Kidney (tissue), 22 donors: Measurements from ENCODE around the gene FMNL3. TPM values are rescaled to one million over a fixed set of nuclear protein-coding genes. Genes with fewer than 3 reads are reported as not detected.

Experiments
- DNase-seq, 5 donors: peaks; one replicate each; pipeline ENCODE4 v3.0.0-alpha.2; 2013 to 2020
- FAIRE-seq: peaks from 2 replicates; lab custom pipeline; 2012; peaks lifted over from hg19 to GRCh38; lab: Jason Lieb, UNC
- H3K27ac ChIP-seq, 2 donors: one replicate each; pipeline ENCODE4 v1.7.0; 2013; ENCODE audit warnings: low read depth in 2 of 2, low read length in 2 of 2, inconsistent platforms in 1 of 2
- H3K27me3 ChIP-seq: one replicate; pipeline ENCODE4 v1.7.1; 2013; ENCODE audit warnings: low read length, inconsistent platforms; ENCODE audit not compliant: control insufficient read depth, insufficient read depth
- H3K36me3 ChIP-seq, 3 donors: one replicate each; pipeline versions ENCODE4 v1.7.0 to v1.7.1; 2013; ENCODE audit warnings: low read length in 3 of 3, control low read depth in 1 of 3, inconsistent platforms in 1 of 3; ENCODE audit not compliant: insufficient read depth in 3 of 3, control insufficient read depth in 2 of 3
- H3K4me1 ChIP-seq, 3 donors: one replicate each; pipeline versions ENCODE4 v1.7.0 to v1.7.1; 2013; ENCODE audit warnings: low read length in 3 of 3, inconsistent platforms in 1 of 3, low read depth in 1 of 3; ENCODE audit not compliant: control insufficient read depth in 2 of 3, insufficient read depth in 2 of 3
- H3K4me3 ChIP-seq, 3 donors: one replicate each; pipeline versions ENCODE4 v1.7.0 to v1.8.1; 2013; ENCODE audit warnings: low read length in 3 of 3, control low read depth in 1 of 3, inconsistent platforms in 1 of 3
- H3K9ac ChIP-seq, 3 donors: one replicate each; pipeline versions ENCODE4 v1.7.0 to v1.7.1; 2013; ENCODE audit warnings: low read length in 3 of 3, control low read depth in 1 of 3, inconsistent platforms in 1 of 3
- H3K9me3 ChIP-seq, 3 donors: one replicate each; pipeline versions ENCODE4 v1.7.0 to v1.7.1; 2013; ENCODE audit warnings: low read length in 3 of 3, control low read depth in 1 of 3, inconsistent platforms in 1 of 3; ENCODE audit not compliant: control insufficient read depth in 2 of 3, insufficient read depth in 1 of 3
- intact Hi-C: fragments of 100-400 bp; cut with DNase I; formaldehyde crosslinking; loops from one replicate; pipeline ENCODE4 v1.11.1; 2022
- long read RNA-seq, 10 donors: library from polyadenylated mRNA in 1 of 10; unstranded in 1 of 10; transcript quantifications; one replicate each; pipeline ENCODE4 v2.0.0 and lab custom pipeline, GENCODE V29; 2021 to 2026
- polyA plus RNA-seq: library from polyadenylated mRNA; stranded (reverse); fragments of 350-450 nt; fragmentation: Illumina TruSeq; extraction: RNeasy Lipid Tissue Mini Kit (QIAGEN cat#74804); gene quantifications from one replicate; pipeline ENCODE4 v1.2.3, GENCODE V29; 2014; ENCODE audit warnings: low read depth, low replicate concordance; ENCODE audit not compliant: insufficient read depth
- total RNA-seq: library from RNA; stranded (reverse); fragmentation: NEBNext Ultra II Directional; extraction: Animal tissue kit (Norgen Biotek cat#: 25700); gene quantifications from one replicate; pipeline ENCODE4 v1.2.1, GENCODE V29; 2021
- TF ChIP-seq, protein P1 (sequence below): IDR thresholded peaks from 3 replicates; pipeline ENCODE4 v1.5.1; 2012; ENCODE audit warnings: mild to moderate bottlenecking, moderate library complexity, borderline replicate concordance; ENCODE audit not compliant: insufficient read depth; ENCODE audit errors: extremely low read depth
- donor health status: control.
- donor health status: control.
- donor health status: control.
- donor health status: control.
- donor health status: control.
- donor health status: DM: yes; HTN: yes; CAD: no.
- donor health status: Normal renal cell carcinoma (clear cell type).

Gene FMNL3
- total RNA-seq = 25.6 TPM
- polyA plus RNA-seq = 6.3 TPM
- long read RNA-seq, donor 1, full-length matches to known transcripts = 1 of 1 reads
- long read RNA-seq, donor 1, partial matches to known transcripts = 0 of 1 reads
- long read RNA-seq, donor 1, other reads (novel, unspliced or antisense) = 0 of 1 reads
- long read RNA-seq, donor 2, partial matches to known transcripts = 7 of 7 reads
- long read RNA-seq, donor 2, other reads (novel, unspliced or antisense) = 0 of 7 reads
- long read RNA-seq, donor 3 = 0 reads
- long read RNA-seq, donor 4, partial matches to known transcripts = 14 of 14 reads
- long read RNA-seq, donor 4, other reads (novel, unspliced or antisense) = 0 of 14 reads
- long read RNA-seq, donor 5, partial matches to known transcripts = 5 of 21 reads
- long read RNA-seq, donor 5, other reads (novel, unspliced or antisense) = 16 of 21 reads
- long read RNA-seq, donor 6 = 0 reads
- long read RNA-seq, donor 7, full-length matches to known transcripts = 4 of 16 reads
- long read RNA-seq, donor 7, partial matches to known transcripts = 0 of 16 reads
- long read RNA-seq, donor 7, other reads (novel, unspliced or antisense) = 12 of 16 reads
- long read RNA-seq, donor 8, partial matches to known transcripts = 18 of 18 reads
- long read RNA-seq, donor 8, other reads (novel, unspliced or antisense) = 0 of 18 reads
- long read RNA-seq, donor 9 = 0 reads
- long read RNA-seq, donor 10 = 0 reads

- Histone ChIP-seq H3K36me3 (no peaks in the 10 kb centered on the region), H3K9ac (peak within 1 kb of the TSS; percentile 50 to 75 (median 56)), H3K9me3 (no peaks in the 10 kb centered on the region), H3K27me3 (no peaks in the 10 kb centered on the region), H3K27ac (peak within 1 kb of the TSS; percentile 81 to 85), H3K4me1 (peaks cover 0 to 9% (median 0%) of the 10 kb centered on the region in 3 donors), H3K4me3 (peak within 1 kb of the TSS; percentile 55 to 71 (median 59))
- FAIRE-seq (no peak), DNase-seq (peak; percentile 96 to 99 (median 98))
- TF ChIP-seq, protein P1, sequence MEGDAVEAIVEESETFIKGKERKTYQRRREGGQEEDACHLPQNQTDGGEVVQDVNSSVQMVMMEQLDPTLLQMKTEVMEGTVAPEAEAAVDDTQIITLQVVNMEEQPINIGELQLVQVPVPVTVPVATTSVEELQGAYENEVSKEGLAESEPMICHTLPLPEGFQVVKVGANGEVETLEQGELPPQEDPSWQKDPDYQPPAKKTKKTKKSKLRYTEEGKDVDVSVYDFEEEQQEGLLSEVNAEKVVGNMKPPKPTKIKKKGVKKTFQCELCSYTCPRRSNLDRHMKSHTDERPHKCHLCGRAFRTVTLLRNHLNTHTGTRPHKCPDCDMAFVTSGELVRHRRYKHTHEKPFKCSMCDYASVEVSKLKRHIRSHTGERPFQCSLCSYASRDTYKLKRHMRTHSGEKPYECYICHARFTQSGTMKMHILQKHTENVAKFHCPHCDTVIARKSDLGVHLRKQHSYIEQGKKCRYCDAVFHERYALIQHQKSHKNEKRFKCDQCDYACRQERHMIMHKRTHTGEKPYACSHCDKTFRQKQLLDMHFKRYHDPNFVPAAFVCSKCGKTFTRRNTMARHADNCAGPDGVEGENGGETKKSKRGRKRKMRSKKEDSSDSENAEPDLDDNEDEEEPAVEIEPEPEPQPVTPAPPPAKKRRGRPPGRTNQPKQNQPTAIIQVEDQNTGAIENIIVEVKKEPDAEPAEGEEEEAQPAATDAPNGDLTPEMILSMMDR = peak; percentile 98
- intact Hi-C loops = loop anchor here (5.0 kb wide), 1 partner anchor 65 kb away; no protein-coding TSS in a partner anchor
These were observed at the start of gene FMNL3 for GRCh38 chr12:49707128-49707811. Gene FMNL3 (minus strand): TSS chr12:49707405. CDS start chr12:49707180, 225 bp downstream.

- Histone ChIP-seq H3K36me3 (peaks cover 3 to 34% (median 19%) of the 10 kb centered on the region in 3 donors), H3K27me3 (no peaks in the 10 kb centered on the region), H3K9me3 (no peaks in the 10 kb centered on the region), H3K27ac (no peak overlapping the region), H3K4me1 (peaks cover 0 to 39% (median 19%) of the 10 kb centered on the region in 3 donors), H3K4me3 (peak overlapping the region in 1 of 3 donors; percentile 14), H3K9ac (peak overlapping the region in 1 of 3 donors; percentile 32)
- no peak for FAIRE-seq
- intact Hi-C loops = loop anchor here (10.0 kb wide), 1 partner anchor 74 kb away; the partner anchor contains the start of gene NCKAP5L
- TF ChIP-seq, protein P1 = no peak
- no peak for DNase-seq
These were observed 43.8 kb upstream of the FMNL3 start for GRCh38 chr12:49750996-49751393.

DNA sequence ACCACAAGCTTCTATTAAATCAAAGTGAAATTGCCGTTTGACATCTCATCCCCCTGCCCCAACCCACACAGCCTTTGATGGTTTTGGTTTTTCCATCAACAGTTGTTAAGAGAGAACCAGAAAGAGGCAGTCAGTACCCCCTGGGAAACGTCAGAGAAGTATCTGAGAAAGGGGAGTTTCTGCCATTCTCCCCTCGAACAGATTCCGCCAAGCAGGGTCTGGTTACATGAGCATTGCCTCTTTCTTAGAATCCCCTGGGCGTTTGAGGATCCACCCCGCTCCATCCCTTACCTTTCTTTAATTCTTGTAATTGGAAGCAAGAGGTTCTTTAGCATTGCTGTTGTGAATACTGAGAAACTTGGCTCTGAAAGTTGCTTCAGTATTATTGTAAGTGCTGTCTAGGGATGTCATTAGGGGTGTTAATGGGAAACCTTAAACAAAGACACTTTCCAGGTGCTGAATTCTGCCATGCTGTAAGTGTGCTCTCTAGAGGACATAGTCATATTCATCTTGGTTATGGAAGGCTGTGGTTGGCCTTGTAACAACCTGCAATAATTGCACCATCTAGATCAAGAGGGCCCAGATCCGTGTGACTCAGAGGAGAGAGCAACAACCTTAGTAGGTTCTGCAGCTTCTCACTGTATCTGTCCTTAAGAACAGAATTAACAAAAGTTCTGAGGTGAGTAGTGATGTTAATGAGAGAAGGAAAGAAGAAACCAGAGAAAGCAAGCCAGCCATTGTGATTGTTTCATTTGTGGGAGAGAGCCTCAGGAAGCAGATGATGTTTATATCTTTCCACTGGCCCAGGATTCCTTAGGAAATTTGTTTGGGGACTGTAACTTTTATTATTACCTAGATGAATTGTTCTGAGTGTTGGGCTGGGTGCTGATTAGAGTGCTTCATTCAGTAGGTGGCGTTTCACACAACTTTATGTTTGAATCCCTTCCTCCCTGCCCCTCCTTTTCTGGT lies 43.1 kb upstream of the FMNL3 start:
- Histone ChIP-seq H3K36me3 (peaks cover 3 to 31% (median 19%) of the 10 kb centered on the region in 3 donors), H3K9ac (peak overlapping the region in 1 of 3 donors; percentile 32), H3K9me3 (no peaks in the 10 kb centered on the region), H3K27me3 (no peaks in the 10 kb centered on the region), H3K4me3 (peak overlapping the region in 2 of 3 donors; percentile 1 to 14), H3K4me1 (peaks cover 0 to 39% (median 19%) of the 10 kb centered on the region in 3 donors), H3K27ac (no peak overlapping the region)
- peak in 1 of 5 donors; percentile 35 for DNase-seq
- intact Hi-C loops = loop anchor here (10.0 kb wide), 1 partner anchor 74 kb away; the partner anchor contains the start of gene NCKAP5L
- TF ChIP-seq, protein P1 = no peak
- no peak for FAIRE-seq
